Measurements from ENCODE around the gene VKORC1L1.
A peak's percentile ranks its signal among the peaks of the same experiment; 100 is the strongest.
"Not testable (repeated sequence)": the region's sequence is repeated elsewhere in the genome, so short reads cannot be mapped to it uniquely, and the experiment has no call there.

Gene VKORC1L1

GRCh38 chr7:65872776-65873581 lies at the start of gene VKORC1L1:
VKORC1L1 (plus strand) TSS chr7:65873074; CDS start chr7:65873372, 298 bp downstream.
- FAIRE-seq (no peak), DNase-seq (ENCODE audit: insufficient read length, low spot score) (peak; percentile 79)
- TF ChIP-seq POLR2A (IDR thresholded peaks at IDR 0.05; ENCODE audit: low read depth, low read length): peak; percentile 44; the same call in 1 of the 2 replicates

GRCh38 chr7:65827366-65827765 lies 45.5 kb upstream of the VKORC1L1 start:
- no peak for TF ChIP-seq POLR2A (IDR thresholded peaks at IDR 0.05; ENCODE audit: low read depth, low read length)
- FAIRE-seq (no peak), DNase-seq (ENCODE audit: insufficient read length, low spot score) (no peak)

- TF ChIP-seq POLR2A (IDR thresholded peaks at IDR 0.05; ENCODE audit: low read depth, low read length): no peak
- DNase-seq (ENCODE audit: insufficient read length, low spot score): no peak
- FAIRE-seq: no peak
These were observed 40.6 kb upstream of the VKORC1L1 start for GRCh38 chr7:65832281-65832680.

- not testable (repeated sequence) for FAIRE-seq; DNase-seq (ENCODE audit: insufficient read length, low spot score)
These were observed 36.2 kb upstream of the VKORC1L1 start for GRCh38 chr7:65836684-65837083.

- DNase-seq (ENCODE audit: insufficient read length, low spot score); FAIRE-seq: not testable (repeated sequence)
These were observed 35.3 kb upstream of the VKORC1L1 start for GRCh38 chr7:65837541-65837956.

- no peak for TF ChIP-seq POLR2A (IDR thresholded peaks at IDR 0.05; ENCODE audit: low read depth, low read length)
- FAIRE-seq (no peak), DNase-seq (ENCODE audit: insufficient read length, low spot score) (no peak)
These were observed 33.0 kb upstream of the VKORC1L1 start for GRCh38 chr7:65839846-65840245.

GRCh38 chr7:65840446-65840845 lies 32.4 kb upstream of the VKORC1L1 start:
- FAIRE-seq (no peak), DNase-seq (ENCODE audit: insufficient read length, low spot score) (no peak)
- TF ChIP-seq POLR2A (IDR thresholded peaks at IDR 0.05; ENCODE audit: low read depth, low read length): no peak

- FAIRE-seq: not testable (repeated sequence)
These were observed 29.3 kb upstream of the VKORC1L1 start for GRCh38 chr7:65843616-65844015.

GRCh38 chr7:65846008-65846570 lies 26.8 kb upstream of the VKORC1L1 start:
- DNase-seq (ENCODE audit: insufficient read length, low spot score) (no peak), FAIRE-seq (no peak)
- TF ChIP-seq POLR2A (IDR thresholded peaks at IDR 0.05; ENCODE audit: low read depth, low read length): no peak

More at GRCh38 chr7:65843616-65844015, 29.3 kb upstream of the VKORC1L1 start:
- not testable (repeated sequence) for DNase-seq (ENCODE audit: insufficient read length, low spot score)

GRCh38 chr7:65853426-65853825 lies 19.4 kb upstream of the VKORC1L1 start:
- DNase-seq (ENCODE audit: insufficient read length, low spot score); FAIRE-seq: not testable (repeated sequence)

GRCh38 chr7:65853892-65854291 lies 19.0 kb upstream of the VKORC1L1 start:
- not testable (repeated sequence) for FAIRE-seq

GRCh38 chr7:65857321-65857894 lies 15.5 kb upstream of the VKORC1L1 start:
- FAIRE-seq: not testable (repeated sequence)

More at GRCh38 chr7:65853892-65854291, 19.0 kb upstream of the VKORC1L1 start:
- not testable (repeated sequence) for DNase-seq (ENCODE audit: insufficient read length, low spot score)

GRCh38 chr7:65858660-65859059 lies 14.2 kb upstream of the VKORC1L1 start:
- DNase-seq (ENCODE audit: insufficient read length, low spot score); FAIRE-seq: not testable (repeated sequence)

More at GRCh38 chr7:65857321-65857894, 15.5 kb upstream of the VKORC1L1 start:
- DNase-seq (ENCODE audit: insufficient read length, low spot score): not testable (repeated sequence)

- DNase-seq (ENCODE audit: insufficient read length, low spot score); FAIRE-seq: not testable (repeated sequence)
These were observed 6.6 kb upstream of the VKORC1L1 start for GRCh38 chr7:65866244-65866643.

- FAIRE-seq; DNase-seq (ENCODE audit: insufficient read length, low spot score): not testable (repeated sequence)
These were observed 5.2 kb upstream of the VKORC1L1 start for GRCh38 chr7:65867681-65868080.

- not testable (repeated sequence) for FAIRE-seq; DNase-seq (ENCODE audit: insufficient read length, low spot score)
These were observed 3.6 kb upstream of the VKORC1L1 start for GRCh38 chr7:65869312-65869711.

- not testable (repeated sequence) for DNase-seq (ENCODE audit: insufficient read length, low spot score); FAIRE-seq
These were observed 1.4 kb upstream of the VKORC1L1 start for GRCh38 chr7:65871451-65871850.

- DNase-seq (ENCODE audit: insufficient read length, low spot score); FAIRE-seq: not testable (repeated sequence)
These were observed 814 bp downstream of the VKORC1L1 start for GRCh38 chr7:65873582-65874193.

- DNase-seq (ENCODE audit: insufficient read length, low spot score); FAIRE-seq: not testable (repeated sequence)
These were observed 2.8 kb downstream of the VKORC1L1 start for GRCh38 chr7:65875715-65876114.
